ENCODE results near the gene NACC2.

DNA sequence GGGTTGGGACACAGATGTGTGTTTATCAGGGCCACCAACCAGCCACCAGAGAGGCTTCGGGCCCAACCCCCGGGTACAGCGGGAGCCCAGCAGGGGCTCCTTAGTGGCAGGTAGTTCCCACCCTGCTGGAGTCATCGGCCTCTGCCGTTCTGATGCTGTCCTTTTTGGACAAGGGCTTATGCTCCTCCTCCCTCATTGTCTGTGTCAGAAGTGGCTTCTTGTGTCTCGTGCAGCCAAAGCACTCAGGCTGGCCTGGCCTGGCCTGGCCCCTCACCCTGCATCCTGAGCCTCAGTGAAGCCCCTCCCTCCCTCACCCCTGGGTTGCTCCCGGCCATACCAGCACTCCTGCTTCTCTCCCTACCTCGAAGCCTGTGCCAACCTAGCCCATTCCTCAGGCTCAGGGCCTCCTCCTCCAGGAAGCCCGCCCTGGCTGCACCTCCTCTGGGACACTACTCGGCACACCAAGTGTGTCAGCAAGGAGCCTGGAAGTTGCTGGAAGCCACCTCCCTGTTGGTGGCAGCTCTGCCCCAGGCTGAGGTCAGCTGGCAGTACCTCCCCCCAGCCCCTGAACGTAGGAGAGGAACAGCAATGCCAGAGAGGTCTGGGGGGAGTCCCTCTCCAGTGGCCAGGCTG lies 129.8 kb downstream of the NACC2 start:
- TF ChIP-seq, protein P1, sequence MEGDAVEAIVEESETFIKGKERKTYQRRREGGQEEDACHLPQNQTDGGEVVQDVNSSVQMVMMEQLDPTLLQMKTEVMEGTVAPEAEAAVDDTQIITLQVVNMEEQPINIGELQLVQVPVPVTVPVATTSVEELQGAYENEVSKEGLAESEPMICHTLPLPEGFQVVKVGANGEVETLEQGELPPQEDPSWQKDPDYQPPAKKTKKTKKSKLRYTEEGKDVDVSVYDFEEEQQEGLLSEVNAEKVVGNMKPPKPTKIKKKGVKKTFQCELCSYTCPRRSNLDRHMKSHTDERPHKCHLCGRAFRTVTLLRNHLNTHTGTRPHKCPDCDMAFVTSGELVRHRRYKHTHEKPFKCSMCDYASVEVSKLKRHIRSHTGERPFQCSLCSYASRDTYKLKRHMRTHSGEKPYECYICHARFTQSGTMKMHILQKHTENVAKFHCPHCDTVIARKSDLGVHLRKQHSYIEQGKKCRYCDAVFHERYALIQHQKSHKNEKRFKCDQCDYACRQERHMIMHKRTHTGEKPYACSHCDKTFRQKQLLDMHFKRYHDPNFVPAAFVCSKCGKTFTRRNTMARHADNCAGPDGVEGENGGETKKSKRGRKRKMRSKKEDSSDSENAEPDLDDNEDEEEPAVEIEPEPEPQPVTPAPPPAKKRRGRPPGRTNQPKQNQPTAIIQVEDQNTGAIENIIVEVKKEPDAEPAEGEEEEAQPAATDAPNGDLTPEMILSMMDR (IDR thresholded peaks at IDR 0.05; ENCODE audit: low read depth, low read length, poor library complexity, severe bottlenecking): no peak
- TF ChIP-seq EZH2phosphoT487 (IDR thresholded peaks at IDR 0.05; ENCODE audit: borderline replicate concordance, low read length): no peak

Data from DOHH2 (cell line).